ENCODE results near the gene SDCBP2. TPM values are rescaled to one million over a fixed set of nuclear protein-coding genes. Genes with fewer than 3 reads are reported as not detected.

The SDCBP2 gene
- polyA plus RNA-seq, 2 of the 4 experiments (the other 2 are of a cell fraction): 0.35 to 0.58 TPM

DNA sequence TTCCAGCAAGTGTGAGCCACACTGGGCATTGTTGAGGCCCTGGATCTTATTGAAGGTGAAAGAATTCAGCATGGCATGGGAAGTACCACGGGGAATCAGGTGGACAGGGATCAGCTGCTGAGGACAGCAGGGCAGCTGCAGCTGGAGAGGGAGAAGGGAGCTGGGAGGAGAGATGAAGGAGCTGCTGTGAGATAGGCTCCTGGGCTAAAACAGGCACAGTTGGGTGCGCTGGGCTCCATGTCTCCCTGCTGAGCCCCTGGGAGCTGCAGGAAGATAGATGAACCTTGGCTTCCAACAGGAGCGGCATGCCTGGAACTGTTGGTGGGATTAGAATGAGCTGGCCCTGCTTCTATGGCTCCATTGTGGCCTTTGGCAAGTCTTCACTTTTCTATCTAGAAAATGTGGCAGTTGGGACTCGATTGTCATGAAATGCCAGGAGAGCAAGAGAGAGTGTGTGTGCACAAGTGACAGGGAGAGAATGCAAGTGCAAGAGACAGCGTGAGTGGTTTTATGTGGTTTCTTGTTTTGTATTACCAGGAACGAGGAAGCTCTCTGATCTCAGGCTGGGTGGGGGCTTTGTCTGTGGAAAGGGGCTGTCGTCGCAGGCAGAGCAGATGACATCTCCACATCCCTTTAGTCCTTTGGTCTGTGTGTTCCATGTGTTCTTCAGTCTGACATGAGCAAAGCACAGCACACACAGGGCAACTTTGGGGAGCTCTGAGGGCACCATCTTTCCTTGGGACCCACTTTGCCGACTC is 42.5 kb downstream of the SDCBP2 start:
- Histone ChIP-seq H3K4me2 (no peak overlapping the region), H3K27ac (no peak overlapping the region), H3K4me3 (no peak overlapping the region), H3K9me3 (no peaks in the 10 kb centered on the region), H3K4me1 (no peaks in the 10 kb centered on the region)
- ChIA-PET CTCF (interaction anchor here (0.7 to 1.9 kb wide), 7 partner anchors 9 to 1167 kb away, joined by 3 to 8 read pairs (median 4); no protein-coding TSS in a partner anchor), POLR2A (no interaction called here)
- DNase-seq (ENCODE audit: low read depth in 1 of 2, low spot score in 1 of 2): no peak
- TF ChIP-seq HDAC2 (IDR thresholded peaks at IDR 0.05) (no peak), ZNF302 (CRISPR knock-in tag; IDR thresholded peaks at IDR 0.05) (no peak), EP300 (IDR thresholded peaks at IDR 0.05) (no peak), FOSL2 (IDR thresholded peaks at IDR 0.05) (no peak), FOSL2 (CRISPR knock-in tag; IDR thresholded peaks at IDR 0.05) (no peak), MAZ (IDR thresholded peaks at IDR 0.05; ENCODE audit: borderline replicate concordance, low read depth, low read length) (no peak), NR3C1 (IDR thresholded peaks at IDR 0.05) (no peak), ZC3H11A (IDR thresholded peaks at IDR 0.05) (no peak), GATA3 (IDR thresholded peaks at IDR 0.05; ENCODE audit: borderline replicate concordance) (no peak), HOXA7 (CRISPR knock-in tag; IDR thresholded peaks at IDR 0.05) (no peak), EHF (CRISPR knock-in tag; IDR thresholded peaks at IDR 0.05) (no peak), KDM1A (IDR thresholded peaks at IDR 0.05; ENCODE audit: low read depth) (no peak), ESRRA (IDR thresholded peaks at IDR 0.05; ENCODE audit: borderline replicate concordance, low read length) (no peak), CHD2 (IDR thresholded peaks at IDR 0.05; ENCODE audit: low read length, partially characterized antibody) (no peak)
- TF ChIP-seq, protein P1, sequence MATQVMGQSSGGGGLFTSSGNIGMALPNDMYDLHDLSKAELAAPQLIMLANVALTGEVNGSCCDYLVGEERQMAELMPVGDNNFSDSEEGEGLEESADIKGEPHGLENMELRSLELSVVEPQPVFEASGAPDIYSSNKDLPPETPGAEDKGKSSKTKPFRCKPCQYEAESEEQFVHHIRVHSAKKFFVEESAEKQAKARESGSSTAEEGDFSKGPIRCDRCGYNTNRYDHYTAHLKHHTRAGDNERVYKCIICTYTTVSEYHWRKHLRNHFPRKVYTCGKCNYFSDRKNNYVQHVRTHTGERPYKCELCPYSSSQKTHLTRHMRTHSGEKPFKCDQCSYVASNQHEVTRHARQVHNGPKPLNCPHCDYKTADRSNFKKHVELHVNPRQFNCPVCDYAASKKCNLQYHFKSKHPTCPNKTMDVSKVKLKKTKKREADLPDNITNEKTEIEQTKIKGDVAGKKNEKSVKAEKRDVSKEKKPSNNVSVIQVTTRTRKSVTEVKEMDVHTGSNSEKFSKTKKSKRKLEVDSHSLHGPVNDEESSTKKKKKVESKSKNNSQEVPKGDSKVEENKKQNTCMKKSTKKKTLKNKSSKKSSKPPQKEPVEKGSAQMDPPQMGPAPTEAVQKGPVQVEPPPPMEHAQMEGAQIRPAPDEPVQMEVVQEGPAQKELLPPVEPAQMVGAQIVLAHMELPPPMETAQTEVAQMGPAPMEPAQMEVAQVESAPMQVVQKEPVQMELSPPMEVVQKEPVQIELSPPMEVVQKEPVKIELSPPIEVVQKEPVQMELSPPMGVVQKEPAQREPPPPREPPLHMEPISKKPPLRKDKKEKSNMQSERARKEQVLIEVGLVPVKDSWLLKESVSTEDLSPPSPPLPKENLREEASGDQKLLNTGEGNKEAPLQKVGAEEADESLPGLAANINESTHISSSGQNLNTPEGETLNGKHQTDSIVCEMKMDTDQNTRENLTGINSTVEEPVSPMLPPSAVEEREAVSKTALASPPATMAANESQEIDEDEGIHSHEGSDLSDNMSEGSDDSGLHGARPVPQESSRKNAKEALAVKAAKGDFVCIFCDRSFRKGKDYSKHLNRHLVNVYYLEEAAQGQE (IDR thresholded peaks at IDR 0.05): no peak
- no peak for ATAC-seq
- no peak for FAIRE-seq
- WGBS (ENCODE audit: missing lambda C conversion rate): 78% methylated on average over 9 of the region's 9 CpGs

DNA sequence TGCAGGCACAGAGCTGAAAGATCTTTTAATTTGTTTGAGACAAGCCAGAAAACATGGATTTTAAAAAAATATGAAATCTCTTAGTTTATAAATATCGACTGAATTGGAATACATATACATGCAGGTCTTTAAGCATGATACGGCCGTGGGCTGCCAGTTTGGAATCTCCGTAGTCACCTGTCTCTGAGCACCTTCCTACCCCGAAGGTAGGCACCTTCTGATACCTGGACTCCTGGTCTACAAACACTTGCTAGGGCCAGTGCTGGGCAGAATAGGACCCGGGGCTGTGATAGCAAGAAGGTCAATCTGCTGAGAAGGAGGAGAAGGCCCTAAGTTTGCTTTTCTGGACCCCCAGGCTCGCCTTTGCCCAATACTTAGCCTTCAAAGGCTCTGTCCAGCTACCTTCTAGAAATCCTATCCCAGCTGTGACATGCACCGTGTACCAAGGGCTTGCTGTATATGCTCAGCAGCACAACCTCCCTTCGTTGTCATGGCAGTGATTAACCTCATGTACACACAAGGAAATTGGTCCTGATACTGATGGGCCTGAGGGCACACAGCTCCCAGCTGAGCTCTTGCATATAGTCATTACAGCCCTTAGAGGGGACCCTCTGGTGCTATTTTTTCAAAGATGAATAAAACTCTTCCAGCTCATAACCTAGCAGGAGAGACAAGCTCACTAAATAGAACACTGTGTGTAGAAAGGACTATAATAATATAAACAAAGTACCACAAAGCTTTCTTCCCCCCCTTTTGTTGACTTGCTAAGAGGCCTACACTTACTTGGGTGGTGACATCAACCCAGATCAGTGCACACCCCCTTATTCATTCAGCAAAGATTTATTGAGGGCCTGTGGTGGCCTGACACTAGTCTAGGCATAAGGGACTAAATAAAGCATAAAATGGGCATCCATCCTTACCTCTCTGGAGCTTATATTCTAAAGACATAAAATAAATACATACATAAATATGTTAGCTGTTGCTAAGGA is 45.1 kb downstream of the SDCBP2 start:
- Histone ChIP-seq H3K9me3 (no peaks in the 10 kb centered on the region), H3K4me2 (no peak overlapping the region), H3K27ac (no peak overlapping the region), H3K4me3 (no peak overlapping the region), H3K4me1 (no peaks in the 10 kb centered on the region)
- 66% methylated on average over 9 of the region's 9 CpGs for WGBS (ENCODE audit: missing lambda C conversion rate)
- ChIA-PET POLR2A (no interaction called here), CTCF (interaction anchor here (0.7 to 2.3 kb wide), 9 partner anchors 9 to 42 kb away, joined by 3 to 6 read pairs (median 4); partner anchors contain the start of gene SNPH)
- ATAC-seq (no peak), FAIRE-seq (no peak), DNase-seq (ENCODE audit: low read depth in 1 of 2, low spot score in 1 of 2) (no peak)
- TF ChIP-seq RFX5 (IDR thresholded peaks at IDR 0.05) (no peak), CBX8 (IDR thresholded peaks at IDR 0.05) (no peak), HOXB5 (CRISPR knock-in tag; IDR thresholded peaks at IDR 0.05) (no peak), NFE2L2 (conservative IDR thresholded peaks at IDR 0.05; ENCODE audit: low read length) (no peak), EHF (CRISPR knock-in tag; IDR thresholded peaks at IDR 0.05) (no peak), HOXB13 (CRISPR knock-in tag; IDR thresholded peaks at IDR 0.05; ENCODE audit: low read depth) (no peak), HEYL (CRISPR knock-in tag; IDR thresholded peaks at IDR 0.05) (no peak), GATA3 (IDR thresholded peaks at IDR 0.05; ENCODE audit: borderline replicate concordance) (no peak), FOXS1 (CRISPR knock-in tag; IDR thresholded peaks at IDR 0.05) (no peak)
- TF ChIP-seq, protein P1 (IDR thresholded peaks at IDR 0.05): no peak
- TF ChIP-seq, protein P2, sequence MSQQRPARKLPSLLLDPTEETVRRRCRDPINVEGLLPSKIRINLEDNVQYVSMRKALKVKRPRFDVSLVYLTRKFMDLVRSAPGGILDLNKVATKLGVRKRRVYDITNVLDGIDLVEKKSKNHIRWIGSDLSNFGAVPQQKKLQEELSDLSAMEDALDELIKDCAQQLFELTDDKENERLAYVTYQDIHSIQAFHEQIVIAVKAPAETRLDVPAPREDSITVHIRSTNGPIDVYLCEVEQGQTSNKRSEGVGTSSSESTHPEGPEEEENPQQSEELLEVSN (IDR thresholded peaks at IDR 0.05; ENCODE audit: borderline replicate concordance, low read depth): no peak
- TF ChIP-seq, protein P3, sequence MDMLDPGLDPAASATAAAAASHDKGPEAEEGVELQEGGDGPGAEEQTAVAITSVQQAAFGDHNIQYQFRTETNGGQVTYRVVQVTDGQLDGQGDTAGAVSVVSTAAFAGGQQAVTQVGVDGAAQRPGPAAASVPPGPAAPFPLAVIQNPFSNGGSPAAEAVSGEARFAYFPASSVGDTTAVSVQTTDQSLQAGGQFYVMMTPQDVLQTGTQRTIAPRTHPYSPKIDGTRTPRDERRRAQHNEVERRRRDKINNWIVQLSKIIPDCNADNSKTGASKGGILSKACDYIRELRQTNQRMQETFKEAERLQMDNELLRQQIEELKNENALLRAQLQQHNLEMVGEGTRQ (IDR thresholded peaks at IDR 0.05): no peak
